ENCODE results near the gene ALX1. TPM values are rescaled to one million over a fixed set of nuclear protein-coding genes. Genes with fewer than 3 reads are reported as not detected.

ALX1 gene
- total RNA-seq, 1 experiment from 2014 or later = 2.9 TPM

GRCh38 chr12:85301051-85301450 is 21.0 kb downstream of the ALX1 start:
- intact Hi-C loops (cut with micrococcal nuclease; ENCODE audit: unreplicated experiment) = no loop called here
- H3K4me3 Mint-ChIP-seq (ENCODE audit: low read depth, unreplicated experiment) = no peak overlapping the region
- CTCF ChIA-PET = no interaction called here
- TF ChIP-seq CTCF (IDR thresholded peaks at IDR 0.05; ENCODE audit: unreplicated experiment) = no peak
- no peaks in the 10 kb centered on the region for H3K9me3 Mint-ChIP-seq (ENCODE audit: low read depth, unreplicated experiment)
- no peaks in the 10 kb centered on the region for H3K4me1 Mint-ChIP-seq (ENCODE audit: low read depth, unreplicated experiment)
- H3K27ac Mint-ChIP-seq (ENCODE audit: unreplicated experiment) = no peak overlapping the region
- BruUV-seq (replicated peaks) = no TSS peak
- DNase-seq = no peak
- no peaks in the 10 kb centered on the region for H3K27me3 Mint-ChIP-seq (ENCODE audit: unreplicated experiment)
- H3K36me3 Mint-ChIP-seq (ENCODE audit: insufficient read depth, unreplicated experiment) = no peaks in the 10 kb centered on the region

- no peak overlapping the region for H3K4me3 Mint-ChIP-seq (ENCODE audit: low read depth, unreplicated experiment)
- H3K27ac Mint-ChIP-seq (ENCODE audit: unreplicated experiment) = no peak overlapping the region
- BruUV-seq (replicated peaks) = no TSS peak
- intact Hi-C loops (cut with micrococcal nuclease; ENCODE audit: unreplicated experiment) = loop anchor here (5.0 kb wide), 2 partner anchors 129 to 151 kb away; no protein-coding TSS in a partner anchor
- H3K4me1 Mint-ChIP-seq (ENCODE audit: low read depth, unreplicated experiment) = no peaks in the 10 kb centered on the region
- no peak for TF ChIP-seq CTCF (IDR thresholded peaks at IDR 0.05; ENCODE audit: unreplicated experiment)
- H3K27me3 Mint-ChIP-seq (ENCODE audit: unreplicated experiment) = no peaks in the 10 kb centered on the region
- no peaks in the 10 kb centered on the region for H3K36me3 Mint-ChIP-seq (ENCODE audit: insufficient read depth, unreplicated experiment)
- CTCF ChIA-PET = interaction anchor here (0.7 to 1.3 kb wide), 2 partner anchors 15 to 232 kb away, joined by 3 read pairs; no protein-coding TSS in a partner anchor
- DNase-seq = no peak
- H3K9me3 Mint-ChIP-seq (ENCODE audit: low read depth, unreplicated experiment) = no peaks in the 10 kb centered on the region
Measured at GRCh38 chr12:85308374-85308773, 28.4 kb downstream of the ALX1 start.

DNA sequence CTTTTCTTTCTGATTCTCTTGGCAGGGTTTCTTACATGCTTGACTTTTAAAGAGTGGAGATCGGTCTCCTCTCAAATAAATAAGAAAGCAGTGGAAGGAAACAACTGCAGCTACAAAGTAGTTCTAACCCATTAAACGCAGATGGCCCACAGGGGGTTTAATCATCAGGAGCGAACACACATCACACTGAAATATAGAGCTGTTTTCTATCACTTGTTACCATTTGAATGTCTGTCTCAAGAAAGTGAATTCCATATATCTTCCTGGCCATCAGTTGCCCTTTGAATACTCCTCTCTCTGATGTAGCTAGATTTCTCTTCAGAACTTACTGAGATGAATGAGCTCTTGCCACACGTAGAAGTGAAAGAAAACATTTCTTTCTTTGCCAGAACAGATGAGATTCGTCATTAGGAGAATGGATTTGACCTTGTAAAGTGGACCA is 29.1 kb downstream of the ALX1 start:
- TF ChIP-seq CTCF (IDR thresholded peaks at IDR 0.05; ENCODE audit: unreplicated experiment) = no peak
- H3K4me3 Mint-ChIP-seq (ENCODE audit: low read depth, unreplicated experiment) = no peak overlapping the region
- BruUV-seq (replicated peaks) = no TSS peak
- H3K9me3 Mint-ChIP-seq (ENCODE audit: low read depth, unreplicated experiment) = no peaks in the 10 kb centered on the region
- H3K4me1 Mint-ChIP-seq (ENCODE audit: low read depth, unreplicated experiment) = no peaks in the 10 kb centered on the region
- no peak overlapping the region for H3K27ac Mint-ChIP-seq (ENCODE audit: unreplicated experiment)
- H3K36me3 Mint-ChIP-seq (ENCODE audit: insufficient read depth, unreplicated experiment) = no peaks in the 10 kb centered on the region
- intact Hi-C loops (cut with micrococcal nuclease; ENCODE audit: unreplicated experiment) = loop anchor here (5.0 kb wide), 2 partner anchors 128 to 152 kb away; no protein-coding TSS in a partner anchor
- CTCF ChIA-PET = interaction anchor here (0.7 to 1.6 kb wide), 3 partner anchors 16 to 1053 kb away, joined by 3 to 4 read pairs (median 4); no protein-coding TSS in a partner anchor
- H3K27me3 Mint-ChIP-seq (ENCODE audit: unreplicated experiment) = no peaks in the 10 kb centered on the region
- DNase-seq = no peak

DNA sequence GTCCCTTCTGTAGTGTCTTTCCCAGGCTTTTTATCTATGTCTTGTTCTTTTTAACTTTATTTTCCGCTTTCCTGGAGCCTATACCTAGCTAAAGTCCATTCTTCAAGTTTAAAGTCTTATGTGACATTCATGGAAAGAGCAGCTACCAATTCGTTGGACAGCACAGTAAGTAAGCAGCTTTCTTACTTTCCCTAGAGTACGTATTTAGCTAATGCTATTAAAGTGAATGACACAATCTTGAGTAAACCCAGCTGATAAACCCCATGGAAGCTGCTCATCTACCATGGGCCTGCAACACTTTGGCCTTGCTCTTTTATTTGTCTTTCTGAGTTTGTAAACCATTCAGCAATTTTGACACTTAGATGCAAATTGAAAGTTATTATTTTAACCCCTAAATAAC is 30.0 kb downstream of the ALX1 start:
- no peaks in the 10 kb centered on the region for H3K36me3 Mint-ChIP-seq (ENCODE audit: insufficient read depth, unreplicated experiment)
- no peak overlapping the region for H3K4me3 Mint-ChIP-seq (ENCODE audit: low read depth, unreplicated experiment)

More for the DNA sequence above, 30.0 kb downstream of the ALX1 start:
- no peak for DNase-seq
- Mint-ChIP-seq H3K9me3 (ENCODE audit: low read depth, unreplicated experiment) (no peaks in the 10 kb centered on the region), H3K27ac (ENCODE audit: unreplicated experiment) (no peak overlapping the region), H3K4me1 (ENCODE audit: low read depth, unreplicated experiment) (no peaks in the 10 kb centered on the region), H3K27me3 (ENCODE audit: unreplicated experiment) (no peaks in the 10 kb centered on the region)
- CTCF ChIA-PET = interaction anchor here (1.3 to 1.6 kb wide), 2 partner anchors 15 to 17 kb away, joined by 3 to 4 read pairs; no protein-coding TSS in a partner anchor
- intact Hi-C loops (cut with micrococcal nuclease; ENCODE audit: unreplicated experiment) = no loop called here
- no peak for TF ChIP-seq CTCF (IDR thresholded peaks at IDR 0.05; ENCODE audit: unreplicated experiment)
- BruUV-seq (replicated peaks) = no TSS peak
